HCT116 (cell line): ENCODE measurements around the gene FBN1. TPM values are rescaled to one million over a fixed set of nuclear protein-coding genes. Genes with fewer than 3 reads are reported as not detected.

Experiments
- ATAC-seq: fragments of 200-7000 bp; cut with Tn5 transposase; 2 replicates; pipeline ENCODE4 v1.9.1; 2020; ENCODE audit warnings: mild to moderate bottlenecking, moderate library complexity
- BruUV-seq: library from RNA; stranded (reverse); fragments of 400-500 nt; replicated peaks from 2 replicates; lab custom pipeline; 2021; lab: Mats Ljungman, UMichigan
- CTCF ChIA-PET: fragments of 300-600 bp; sonication (Branson Sonifier 250); formaldehyde crosslinking; loops from one replicate; lab custom pipeline; 2021; ENCODE audit warnings: antibody characterized with exemption; lab: Charles Lee
- POLR2A ChIA-PET: fragments of 300-600, 350-600 bp; sonication (Branson Sonifier 250); formaldehyde crosslinking; loops from one replicate; lab custom pipeline; 2021; ENCODE audit warnings: antibody characterized with exemption; lab: Charles Lee
- RAD21 ChIA-PET, 2 experiments: fragments of 300-600 bp; sonication (Branson Sonifier 250); formaldehyde crosslinking; loops; one replicate each; lab custom pipeline; 2023; ENCODE audit warnings: low total read pairs in 2 of 2; ENCODE audit not compliant: uncharacterized antibody in 2 of 2, unreplicated experiment in 2 of 2, low non-redundant PET in 1 of 2; lab: Charles Lee
- DNase-seq: peaks from one replicate; pipeline ENCODE4 v3.0.0-alpha.2; 2010; ENCODE audit warnings: low read depth, low spot score
- H2AFZ ChIP-seq: fragments of 200-600 bp; shearing (Covaris generic), sonication (generic); 2 replicates; pipeline ENCODE4 v1.6.1; 2017; ENCODE audit warnings: low read depth, mixed run types, mixed read lengths, antibody characterized with exemption, low read length; ENCODE audit not compliant: poor library complexity, severe bottlenecking
- H3K27ac ChIP-seq: 2 replicates; pipeline ENCODE4 v1.5.1; 2012; ENCODE audit warnings: low read depth, low read length
- H3K27me3 ChIP-seq: fragments of 200-600 bp; sonication (generic); 2 replicates; pipeline ENCODE4 v1.6.1; 2016; ENCODE audit warnings: mixed run types, low read length, mixed read lengths; ENCODE audit not compliant: insufficient read depth
- H3K36me3 ChIP-seq, 2 experiments: fragments of 200-500 bp in 1 of 2; fragments of 200-600 bp in 1 of 2; sonication (Bioruptor generic) in 1 of 2; sonication (generic) in 1 of 2; 2 replicates each; pipeline versions ENCODE4 v1.5.1 to v1.6.1; 2014 to 2016; ENCODE audit warnings: low read length in 2 of 2, inconsistent platforms in 1 of 2, mixed read lengths in 1 of 2, mixed run types in 1 of 2; ENCODE audit not compliant: insufficient read depth in 2 of 2, control insufficient read depth in 1 of 2
- H3K4me1 ChIP-seq, 2 experiments: fragments of 200-600 bp in 1 of 2; sonication (generic) in 1 of 2; 2 replicates each; pipeline versions ENCODE4 v1.5.1 to v1.6.1; 2012 to 2017; ENCODE audit warnings: low read length in 2 of 2, inconsistent platforms in 1 of 2, mild to moderate bottlenecking in 1 of 2, mixed read lengths in 1 of 2, mixed run types in 1 of 2, moderate library complexity in 1 of 2; ENCODE audit not compliant: insufficient read depth in 2 of 2, control insufficient read depth in 1 of 2
- H3K4me2 ChIP-seq: fragments of 200-600 bp; sonication (generic); 2 replicates; pipeline ENCODE4 v1.6.1; 2017; ENCODE audit warnings: mixed run types, low read length, mixed read lengths
- H3K4me3 ChIP-seq, 2 experiments: fragments of 200-600 bp in 1 of 2; sonication (generic) in 1 of 2; replicated peaks in 1 of 2; 2 replicates each; pipeline ENCODE4 v1.5.1; 2011 to 2016; ENCODE audit warnings: low read length in 2 of 2, control low read depth in 1 of 2, low read depth in 1 of 2, mild to moderate bottlenecking in 1 of 2, mixed read lengths in 1 of 2, mixed run types in 1 of 2
- H3K79me2 ChIP-seq: fragments of 200-600 bp; sonication (generic); 2 replicates; pipeline ENCODE4 v1.6.1; 2017; ENCODE audit warnings: mild to moderate bottlenecking, mixed run types, low read length, moderate library complexity, mixed read lengths; ENCODE audit not compliant: insufficient read depth
- H3K9ac ChIP-seq: fragments of 200-600 bp; sonication (generic); 2 replicates; pipeline ENCODE4 v1.6.1; 2016; ENCODE audit warnings: low read length, mixed read lengths
- H3K9me2 ChIP-seq: fragments of 200-600 bp; sonication (generic), shearing (Covaris generic); 2 replicates; pipeline ENCODE4 v1.6.1; 2017; ENCODE audit warnings: mixed run types, mild to moderate bottlenecking, moderate library complexity; ENCODE audit not compliant: insufficient read depth
- H3K9me3 ChIP-seq, 2 experiments: fragments of 200-500 bp in 1 of 2; fragments of 200-600 bp in 1 of 2; sonication (Bioruptor generic) in 1 of 2; sonication (generic) in 1 of 2; 2 replicates each; pipeline ENCODE4 v1.6.1; 2014 to 2017; ENCODE audit warnings: low read length in 2 of 2, mixed read lengths in 2 of 2, inconsistent platforms in 1 of 2, low read depth in 1 of 2, mild to moderate bottlenecking in 1 of 2, mixed run types in 1 of 2, moderate library complexity in 1 of 2; ENCODE audit not compliant: control insufficient read depth in 1 of 2, insufficient read depth in 1 of 2
- H4K20me1 ChIP-seq: fragments of 200-600 bp; sonication (generic), shearing (Covaris generic); 2 replicates; pipeline ENCODE4 v1.6.1; 2017; ENCODE audit warnings: mixed run types, mild to moderate bottlenecking, moderate library complexity; ENCODE audit not compliant: insufficient read depth
- CTCF ChIP-seq, 3 experiments: fragments of 200-600 bp in 1 of 3; sonication (generic) in 1 of 3; IDR thresholded peaks in 2 of 3; conservative IDR thresholded peaks in 1 of 3; 2 replicates each; pipeline ENCODE4 v1.5.1; 2012 to 2017; ENCODE audit warnings: low read depth in 2 of 3, low read length in 2 of 3, antibody characterized with exemption in 1 of 3, borderline replicate concordance in 1 of 3, control low read depth in 1 of 3, mild to moderate bottlenecking in 1 of 3, mixed read lengths in 1 of 3, mixed run types in 1 of 3, moderate library complexity in 1 of 3; ENCODE audit not compliant: insufficient read depth in 1 of 3
- EGR1 ChIP-seq: IDR thresholded peaks from 2 replicates; pipeline ENCODE4 v1.6.1; 2012; ENCODE audit warnings: low read depth
- ELF1 ChIP-seq: IDR thresholded peaks from 2 replicates; pipeline ENCODE4 v1.6.1; 2012; ENCODE audit warnings: low read depth, borderline replicate concordance
- EZH2 ChIP-seq: fragments of 200-600 bp; sonication (generic); IDR thresholded peaks from 2 replicates; pipeline ENCODE4 v1.6.1; 2017; ENCODE audit warnings: antibody characterized with exemption, mixed run types
- EZH2phosphoT487 ChIP-seq: fragments of 200-600 bp; IDR thresholded peaks from 2 replicates; pipeline ENCODE4 v1.6.1; 2018; ENCODE audit warnings: antibody characterized with exemption, borderline replicate concordance
- FOSL1 ChIP-seq: IDR thresholded peaks from 2 replicates; pipeline ENCODE4 v1.6.1; 2012; ENCODE audit warnings: low read depth
- MAX ChIP-seq: IDR thresholded peaks from 2 replicates; pipeline ENCODE4 v1.6.1; 2012
- POLR2AphosphoS5 ChIP-seq: IDR thresholded peaks from 2 replicates; pipeline ENCODE4 v1.6.1; 2011; ENCODE audit warnings: mild to moderate bottlenecking, low read depth, low read length, moderate library complexity
- REST ChIP-seq: IDR thresholded peaks from 2 replicates; pipeline ENCODE4 v1.6.1; 2012; ENCODE audit warnings: low read depth
- SIN3A ChIP-seq: IDR thresholded peaks from 2 replicates; pipeline ENCODE4 v1.6.1; 2012; ENCODE audit warnings: low read depth
- SP1 ChIP-seq: IDR thresholded peaks from 2 replicates; pipeline ENCODE4 v1.6.1; 2012; ENCODE audit warnings: low read depth
- SRF ChIP-seq: IDR thresholded peaks from 2 replicates; pipeline ENCODE4 v1.6.1; 2012; ENCODE audit warnings: low read depth
- YY1 ChIP-seq: IDR thresholded peaks from 2 replicates; pipeline ENCODE4 v1.6.1; 2011; ENCODE audit warnings: low read length, low read depth, moderate library complexity, mild to moderate bottlenecking; ENCODE audit not compliant: insufficient replicate concordance; ENCODE audit errors: extremely low read depth
- ZBTB33 ChIP-seq: IDR thresholded peaks from 2 replicates; pipeline ENCODE4 v1.6.1; 2011; ENCODE audit warnings: mild to moderate bottlenecking, low read length, moderate library complexity; ENCODE audit not compliant: insufficient replicate concordance; ENCODE audit errors: extremely low read depth
- ZFX ChIP-seq: fragments of 450-650 bp; IDR thresholded peaks from 2 replicates; pipeline ENCODE4 v1.6.1; 2017
- ZNF274 ChIP-seq: fragments of 200-500 bp; sonication (Bioruptor generic); IDR thresholded peaks from 2 replicates; pipeline ENCODE4 v1.6.1; 2014; ENCODE audit warnings: mild to moderate bottlenecking, low read depth, low read length, inconsistent platforms
- intact Hi-C: fragments of 100-400 bp; cut with micrococcal nuclease; formaldehyde crosslinking; loops from 2 replicates; pipeline ENCODE4 v1.10.0; 2022
- total RNA-seq: library from RNA; stranded (reverse); gene quantifications from one replicate; pipeline ENCODE4 v1.2.1, GENCODE V29; 2021; ENCODE audit not compliant: unreplicated experiment

FBN1 gene
- total RNA-seq, 1 experiment from 2014 or later = 1.7 TPM

- intact Hi-C loops = no loop called here
- BruUV-seq = no TSS peak
- no peak overlapping the region for H3K27ac ChIP-seq
- no peaks in the 10 kb centered on the region for H3K9me2 ChIP-seq
- H2AFZ ChIP-seq = no peak overlapping the region
- H3K4me2 ChIP-seq = no peak overlapping the region
- ChIA-PET POLR2A (no interaction called here), RAD21 (no interaction called here), CTCF (interaction anchor here (0.9 kb wide), 1 partner anchor 29 kb away, joined by 3 read pairs; no protein-coding TSS in a partner anchor)
- no peaks in the 10 kb centered on the region for H3K27me3 ChIP-seq
- ATAC-seq (no peak), DNase-seq (no peak)
- H3K4me3 ChIP-seq = no peak overlapping the region
- H3K4me1 ChIP-seq = no peaks in the 10 kb centered on the region
- TF ChIP-seq YY1 (no peak), ZBTB33 (no peak), POLR2AphosphoS5 (no peak), SRF (no peak), MAX (no peak), EGR1 (no peak), CTCF (IDR thresholded peaks at IDR 0.05 in 2 of 3, conservative IDR thresholded peaks at IDR 0.05 in 1 of 3; ENCODE audit: borderline replicate concordance in 1 of 3, insufficient read depth in 1 of 3, low read depth in 2 of 3, low read length in 2 of 3) (no peak), SP1 (no peak), ELF1 (no peak), SIN3A (no peak), EZH2phosphoT487 (no peak), EZH2 (no peak), FOSL1 (no peak), ZFX (no peak), REST (no peak), ZNF274 (no peak)
- H3K36me3 ChIP-seq = no peaks in the 10 kb centered on the region
- no peaks in the 10 kb centered on the region for H3K79me2 ChIP-seq
- no peaks in the 10 kb centered on the region for H4K20me1 ChIP-seq
- no peaks in the 10 kb centered on the region for H3K9me3 ChIP-seq
- no peak overlapping the region for H3K9ac ChIP-seq
These were observed 235.9 kb downstream of the FBN1 start for GRCh38 chr15:48409623-48410022.
